SKM-1 (cell line): ENCODE data around the gene EPS15.
"Not testable (repeated sequence)": the region's sequence is repeated elsewhere in the genome, so short reads cannot be mapped to it uniquely, and the experiment has no call there.

Experiments
- DNase-seq: peaks from one replicate; lab custom pipeline; 2025; ENCODE audit not compliant: unreplicated experiment; lab: John Stamatoyannopoulos, UW

EPS15 gene

GRCh38 chr1:51515982-51516648 lies 3.0 kb downstream of the EPS15 start:
- DNase-seq = no peak

- DNase-seq = no peak
Measured at GRCh38 chr1:51515312-51515960, 3.6 kb downstream of the EPS15 start.

- no peak for DNase-seq
Measured at GRCh38 chr1:51514733-51515132, 4.3 kb downstream of the EPS15 start.

GRCh38 chr1:51512606-51513005 lies 6.5 kb downstream of the EPS15 start:
- no peak for DNase-seq

- no peak for DNase-seq
Measured at GRCh38 chr1:51512120-51512519, 6.9 kb downstream of the EPS15 start.

GRCh38 chr1:51509773-51510172 lies 9.3 kb downstream of the EPS15 start:
- no peak for DNase-seq

GRCh38 chr1:51506537-51506936 lies 12.5 kb downstream of the EPS15 start:
- no peak for DNase-seq

- no peak for DNase-seq
Measured at GRCh38 chr1:51504806-51505525, 14.1 kb downstream of the EPS15 start.

GRCh38 chr1:51501218-51501630 lies 17.8 kb downstream of the EPS15 start:
- DNase-seq = not testable (repeated sequence)

- DNase-seq = no peak
Measured at GRCh38 chr1:51499694-51500093, 19.4 kb downstream of the EPS15 start.

GRCh38 chr1:51498924-51499323 lies 20.1 kb downstream of the EPS15 start:
- no peak for DNase-seq

GRCh38 chr1:51497340-51497739 lies 21.7 kb downstream of the EPS15 start:
- DNase-seq = no peak

GRCh38 chr1:51494138-51494830 lies 24.8 kb downstream of the EPS15 start:
- DNase-seq = no peak

GRCh38 chr1:51491166-51491981 lies 27.7 kb downstream of the EPS15 start:
- DNase-seq = no peak

GRCh38 chr1:51489472-51489871 lies 29.6 kb downstream of the EPS15 start:
- no peak for DNase-seq

- no peak for DNase-seq
Measured at GRCh38 chr1:51488372-51489050, 30.6 kb downstream of the EPS15 start.

GRCh38 chr1:51487628-51488027 lies 31.4 kb downstream of the EPS15 start:
- DNase-seq = no peak

- DNase-seq = no peak
Measured at GRCh38 chr1:51484591-51484990, 34.5 kb downstream of the EPS15 start.

GRCh38 chr1:51482881-51483280 lies 36.2 kb downstream of the EPS15 start:
- DNase-seq = no peak
